Measurements from ENCODE around the gene FARP2.

GRCh38 chr2:241530571-241530970, 174.5 kb downstream of the FARP2 start:
- TF ChIP-seq CTCF (conservative IDR thresholded peaks at IDR 0.05 in 1 of 2, IDR thresholded peaks at IDR 0.05 in 1 of 2; ENCODE audit: extremely low read depth in 1 of 2, insufficient read depth in 1 of 2, low read depth in 1 of 2, low read length in 2 of 2) (no peak), EZH2 (IDR thresholded peaks at IDR 0.05; ENCODE audit: borderline replicate concordance, low read length) (no peak)
